GM23248 (cell line): ENCODE measurements around the gene AGXT. TPM values are rescaled to one million over a fixed set of nuclear protein-coding genes. Genes with fewer than 3 reads are reported as not detected.

Source experiments
- DNase-seq: peaks from one replicate; pipeline ENCODE4 v3.0.0-alpha.2; 2015
- H2AFZ ChIP-seq: fragments of 200-600 bp; sonication (generic); 2 replicates; pipeline ENCODE4 v1.6.1; 2016; ENCODE audit warnings: antibody characterized with exemption
- H3F3A ChIP-seq: fragments of 200-600 bp; sonication (generic); 2 replicates; pipeline ENCODE4 v1.6.1; 2016; ENCODE audit warnings: mild to moderate bottlenecking, antibody characterized with exemption, mixed run types; ENCODE audit not compliant: insufficient read depth
- H3K27ac ChIP-seq: fragments of 200-600 bp; sonication (generic); 2 replicates; pipeline ENCODE4 v1.5.1; 2016; ENCODE audit warnings: mild to moderate bottlenecking
- H3K27me3 ChIP-seq: fragments of 200-600 bp; sonication (generic); replicated peaks from 2 replicates; pipeline ENCODE4 v1.6.1; 2016; ENCODE audit warnings: mild to moderate bottlenecking; ENCODE audit not compliant: insufficient read depth
- H3K36me3 ChIP-seq: fragments of 200-600 bp; sonication (generic); 2 replicates; pipeline ENCODE4 v1.6.1; 2016; ENCODE audit warnings: low read depth, mild to moderate bottlenecking
- H3K4me1 ChIP-seq: fragments of 200-600 bp; sonication (generic); 2 replicates; pipeline ENCODE4 v1.6.1; 2016; ENCODE audit warnings: mild to moderate bottlenecking; ENCODE audit not compliant: insufficient read depth
- H3K4me2 ChIP-seq: fragments of 200-600 bp; sonication (generic); one replicate; pipeline ENCODE4 v1.6.1; 2016; ENCODE audit warnings: mild to moderate bottlenecking; ENCODE audit not compliant: unreplicated experiment
- H3K4me3 ChIP-seq: fragments of 200-600 bp; sonication (generic); 2 replicates; pipeline ENCODE4 v1.5.1; 2016; ENCODE audit warnings: mild to moderate bottlenecking
- H3K79me2 ChIP-seq: fragments of 200-600 bp; sonication (generic); 2 replicates; pipeline ENCODE4 v1.6.1; 2016; ENCODE audit warnings: mild to moderate bottlenecking; ENCODE audit not compliant: insufficient read depth
- H3K9ac ChIP-seq: fragments of 200-600 bp; sonication (generic); 2 replicates; pipeline ENCODE4 v1.6.1; 2016; ENCODE audit warnings: mild to moderate bottlenecking
- H3K9me2 ChIP-seq: fragments of 200-600 bp; sonication (generic); 2 replicates; pipeline ENCODE4 v1.6.1; 2016; ENCODE audit warnings: mixed run types, mild to moderate bottlenecking, moderate library complexity; ENCODE audit not compliant: insufficient read depth
- H3K9me3 ChIP-seq: fragments of 200-600 bp; sonication (generic); one replicate; pipeline ENCODE4 v1.6.1; 2017; ENCODE audit warnings: low read depth
- H4K20me1 ChIP-seq: fragments of 200-600 bp; sonication (generic); 2 replicates; pipeline ENCODE4 v1.6.0; 2016; ENCODE audit not compliant: insufficient read depth
- EZH2 ChIP-seq: fragments of 200-600 bp; sonication (generic); IDR thresholded peaks from 2 replicates; pipeline ENCODE4 v1.6.1; 2018; ENCODE audit warnings: antibody characterized with exemption, mild to moderate bottlenecking; ENCODE audit not compliant: insufficient read depth, poor library complexity, severe bottlenecking
- EZH2phosphoT487 ChIP-seq: fragments of 200-600 bp; sonication (generic); IDR thresholded peaks from 2 replicates; pipeline ENCODE4 v1.6.1; 2018; ENCODE audit warnings: antibody characterized with exemption, moderate library complexity, mild to moderate bottlenecking, low read depth; ENCODE audit not compliant: insufficient read depth
- WGBS, 2 experiments: methylation state at CpG; one replicate each; pipeline ENCODE4 v1.1.6; 2015 to 2017; ENCODE audit warnings: low lambda C conversion rate in 2 of 2, low coverage in 1 of 2; ENCODE audit errors: missing lambda C conversion rate in 2 of 2; 5-methylcytosine and 5-hydroxymethylcytosine counted together
- in situ Hi-C: fragments of 300-500 bp; cut with MboI; formaldehyde crosslinking; loops from 2 replicates; pipeline ENCODE4 v1.15.0; 2020
- polyA plus RNA-seq: library from polyadenylated mRNA; unstranded; fragments of >200 nt; fragmentation: Nextera tagmentation; extraction: Ambion mirVana; gene quantifications from 2 replicates; pipeline ENCODE4 v1.2.1, GENCODE V29; 2016
- total RNA-seq: library from RNA; depleted of rRNA; stranded (reverse); fragments of >200 nt; shearing (Covaris generic); gene quantifications from 2 replicates; pipeline ENCODE4 v1.2.3, GENCODE V29; 2014

AGXT gene
- total and polyA plus RNA-seq, 2 experiments from 2014 or later, result not detected

DNA sequence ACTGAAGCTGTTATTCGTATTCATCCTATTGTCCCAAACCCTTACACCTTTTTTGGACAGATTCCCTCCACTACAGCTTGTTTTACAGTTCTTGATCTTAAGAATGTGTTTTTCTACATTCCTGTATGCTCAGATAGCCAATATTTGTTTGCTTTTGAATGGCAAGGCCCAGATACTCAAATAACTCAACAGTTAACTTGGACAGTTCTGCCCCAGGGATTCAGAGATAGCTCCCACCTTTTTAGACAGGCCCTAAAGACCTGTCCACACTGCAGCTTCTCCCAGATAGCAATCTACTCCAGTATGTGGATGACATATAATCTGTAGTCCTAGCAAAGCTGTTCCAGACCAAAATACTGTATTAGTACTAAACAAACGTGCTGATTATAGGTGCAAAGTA, 7.1 kb upstream of the AGXT start:
- in situ Hi-C loops, result no loop called here
- Histone ChIP-seq H3K27me3 (peaks cover 8% of the 10 kb centered on the region), H3K9me2 (no peaks in the 10 kb centered on the region), H3K27ac (no peak overlapping the region), H3F3A (no peaks in the 10 kb centered on the region), H3K9ac (no peak overlapping the region), H3K4me2 (no peak overlapping the region), H3K79me2 (no peaks in the 10 kb centered on the region), H3K4me3 (no peak overlapping the region), H4K20me1 (no peaks in the 10 kb centered on the region), H3K4me1 (no peaks in the 10 kb centered on the region), H3K9me3 (no peaks in the 10 kb centered on the region), H3K36me3 (no peaks in the 10 kb centered on the region), H2AFZ (no peak overlapping the region)
- no peak for DNase-seq
- WGBS, 2 experiments, result 66 to 77% methylated on average over 2 of the region's 2 CpGs
- no peak for TF ChIP-seq EZH2
- no peak for TF ChIP-seq EZH2phosphoT487

DNA sequence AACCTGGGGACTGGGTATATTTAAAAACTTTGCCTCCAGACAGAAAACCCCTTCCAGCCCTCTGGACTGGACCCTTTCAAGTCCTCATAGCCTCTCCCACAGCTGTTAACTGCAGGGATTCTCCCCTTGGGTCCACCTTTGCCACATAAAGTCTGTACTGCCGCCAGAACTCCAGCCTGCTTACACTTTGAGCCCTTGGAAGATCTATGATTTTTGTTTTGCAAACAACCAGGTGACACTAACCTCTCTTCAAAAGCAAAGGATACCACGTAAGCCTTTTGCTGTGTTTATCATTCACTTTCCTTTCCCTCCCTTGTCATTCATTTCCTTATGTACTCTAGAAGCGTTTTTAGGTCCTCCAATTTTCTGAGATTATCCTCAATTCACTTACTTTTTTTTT, 4.1 kb upstream of the AGXT start:
- DNase-seq, result no peak
- Histone ChIP-seq H3K27ac (no peak overlapping the region), H3K9me2 (no peaks in the 10 kb centered on the region), H3K4me1 (no peaks in the 10 kb centered on the region), H3K4me3 (no peak overlapping the region), H3K9ac (no peak overlapping the region), H2AFZ (no peak overlapping the region), H3K4me2 (no peak overlapping the region), H3K9me3 (no peaks in the 10 kb centered on the region), H3F3A (no peaks in the 10 kb centered on the region), H4K20me1 (no peaks in the 10 kb centered on the region), H3K36me3 (no peaks in the 10 kb centered on the region), H3K79me2 (no peaks in the 10 kb centered on the region), H3K27me3 (peaks cover 8% of the 10 kb centered on the region)
- in situ Hi-C loops, result no loop called here
- TF ChIP-seq EZH2phosphoT487 (no peak), EZH2 (no peak)
- WGBS, 2 experiments, result 67 to 72% methylated on average over 3 of the region's 3 CpGs

DNA sequence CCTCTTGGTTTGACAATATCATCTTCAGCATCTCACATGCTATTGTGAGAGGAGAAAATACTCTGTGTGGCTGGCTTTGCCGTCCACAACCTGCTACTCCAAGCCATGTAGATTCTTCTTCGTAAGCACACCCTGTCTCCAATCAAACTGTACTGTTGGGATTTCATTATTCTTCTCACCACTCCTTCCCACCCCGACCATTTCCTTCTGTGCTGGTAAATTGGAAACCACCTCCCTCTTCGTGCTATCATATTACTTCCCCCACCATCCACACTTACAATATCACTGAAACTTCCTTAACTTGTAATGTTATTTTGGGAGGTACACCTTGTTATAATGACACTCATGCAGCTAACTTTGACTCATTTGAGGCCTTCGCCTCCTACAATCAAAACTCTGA, 3.2 kb upstream of the AGXT start:
- H4K20me1 ChIP-seq, result no peaks in the 10 kb centered on the region
- H3K36me3 ChIP-seq, result no peaks in the 10 kb centered on the region
- H3K9me2 ChIP-seq, result no peaks in the 10 kb centered on the region
- no peaks in the 10 kb centered on the region for H3F3A ChIP-seq
- H2AFZ ChIP-seq, result no peak overlapping the region
- H3K27me3 ChIP-seq, result peaks cover 8% of the 10 kb centered on the region
- no peak overlapping the region for H3K27ac ChIP-seq
- H3K4me1 ChIP-seq, result no peaks in the 10 kb centered on the region
- no peaks in the 10 kb centered on the region for H3K79me2 ChIP-seq
- in situ Hi-C loops, result no loop called here
- 62 to 74% methylated on average over 5 of the region's 5 CpGs for WGBS, 2 experiments
- TF ChIP-seq EZH2phosphoT487, result no peak
- TF ChIP-seq EZH2, result no peak
- no peak overlapping the region for H3K9ac ChIP-seq
- DNase-seq, result no peak
- H3K4me2 ChIP-seq, result no peak overlapping the region
- H3K9me3 ChIP-seq, result no peaks in the 10 kb centered on the region
- no peak overlapping the region for H3K4me3 ChIP-seq

DNA sequence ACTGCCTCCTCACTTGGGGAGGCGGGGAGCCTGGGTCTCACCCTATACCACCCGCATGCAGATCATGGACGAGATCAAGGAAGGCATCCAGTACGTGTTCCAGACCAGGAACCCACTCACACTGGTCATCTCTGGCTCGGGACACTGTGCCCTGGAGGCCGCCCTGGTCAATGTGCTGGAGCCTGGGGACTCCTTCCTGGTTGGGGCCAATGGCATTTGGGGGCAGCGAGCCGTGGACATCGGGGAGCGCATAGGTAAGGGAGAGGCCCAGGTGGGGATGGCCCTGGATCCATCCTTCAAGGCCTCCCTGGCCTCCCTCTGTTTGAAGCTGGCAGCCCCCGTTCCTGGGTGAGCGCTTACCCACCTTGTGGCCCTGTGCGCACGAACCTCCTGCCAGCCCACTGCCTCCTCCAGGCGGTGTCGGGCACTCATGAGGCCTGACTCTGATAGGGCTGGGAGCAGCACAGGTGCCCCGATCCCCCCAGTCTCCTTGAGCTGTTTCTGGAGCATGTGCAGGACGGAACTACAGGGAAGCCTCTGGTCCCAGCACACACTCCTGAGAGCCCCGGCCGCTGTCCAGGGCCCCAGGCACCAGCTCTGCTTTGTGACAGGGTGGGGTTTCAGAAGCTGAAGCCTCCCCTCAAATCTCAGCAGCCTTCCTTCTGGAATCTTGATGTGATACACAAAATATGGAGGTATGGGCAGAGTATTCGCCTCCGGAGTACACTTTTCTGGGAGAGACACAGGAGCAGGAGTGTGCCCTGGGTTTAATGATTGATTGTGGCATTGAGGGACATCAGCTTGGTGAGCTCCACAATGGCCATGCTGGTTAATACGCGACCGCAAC, 708 bp downstream of the AGXT start:
- no peak overlapping the region for H3K4me3 ChIP-seq
- no peaks in the 10 kb centered on the region for H3K9me2 ChIP-seq
- H3K27ac ChIP-seq, result no peak overlapping the region
- H3K4me1 ChIP-seq, result no peaks in the 10 kb centered on the region
- H3K9ac ChIP-seq, result no peak overlapping the region
- H3K9me3 ChIP-seq, result no peaks in the 10 kb centered on the region
- no peak overlapping the region for H2AFZ ChIP-seq
- H3K4me2 ChIP-seq, result no peak overlapping the region
- DNase-seq, result no peak
- peaks cover 3% of the 10 kb centered on the region; the same call in 1 of the 2 replicates for H3K27me3 ChIP-seq
- no peaks in the 10 kb centered on the region for H3F3A ChIP-seq
- no peaks in the 10 kb centered on the region for H3K79me2 ChIP-seq
- H3K36me3 ChIP-seq, result no peaks in the 10 kb centered on the region
- no peaks in the 10 kb centered on the region for H4K20me1 ChIP-seq
- 74 to 79% methylated on average over 25 of the region's 25 CpGs for WGBS, 2 experiments
- TF ChIP-seq EZH2, result no peak
- TF ChIP-seq EZH2phosphoT487, result no peak
- in situ Hi-C loops, result no loop called here
